ENCODE measurements around the gene CEACAM18.

Gene CEACAM18

DNA sequence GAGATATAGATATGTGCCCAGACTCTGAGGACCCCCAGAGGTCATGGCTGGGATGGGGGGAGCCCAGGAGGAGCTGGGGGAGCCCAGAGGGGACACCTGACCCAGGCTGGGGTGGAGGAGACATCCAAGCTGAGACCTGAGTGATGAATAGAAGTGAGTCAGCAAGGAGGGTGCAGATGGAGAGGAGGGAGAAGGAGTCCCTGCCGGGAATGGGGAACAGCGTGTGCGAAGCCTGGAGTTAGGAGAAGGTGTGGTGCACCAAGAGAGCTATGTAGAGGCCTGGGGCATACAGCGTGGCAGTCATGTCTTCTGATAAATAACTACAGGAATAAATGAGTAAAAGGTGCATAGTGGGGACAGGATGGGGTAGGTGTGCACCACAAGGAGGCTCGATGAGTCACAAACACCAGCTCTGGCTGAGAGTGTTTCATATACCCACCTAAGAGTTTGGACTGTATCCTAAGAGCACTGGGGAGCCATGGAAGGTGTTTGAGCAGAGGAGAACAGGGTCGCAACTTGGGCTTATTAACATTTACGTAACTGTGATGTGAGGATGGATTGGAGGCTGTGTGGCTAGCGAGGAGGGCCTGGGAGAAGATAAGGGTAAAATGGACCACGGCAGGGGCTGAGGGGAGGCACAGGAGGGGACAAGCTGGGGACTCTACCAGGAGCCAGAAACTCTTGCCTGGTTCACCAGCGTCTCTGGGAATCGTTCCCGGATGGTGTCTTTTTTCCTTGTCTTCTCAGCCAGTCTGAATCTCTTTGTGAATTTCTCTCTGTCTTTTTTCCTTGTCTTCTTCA is 1.4 kb downstream of the CEACAM18 start:
- H3K4me3 ChIP-seq (replicated peaks in 1 of 2; ENCODE audit: low read depth in 2 of 2, low read length in 2 of 2): no peak overlapping the region
- DNase-seq (ENCODE audit: low read depth in 2 of 2): no peak
- TF ChIP-seq, protein P1, sequence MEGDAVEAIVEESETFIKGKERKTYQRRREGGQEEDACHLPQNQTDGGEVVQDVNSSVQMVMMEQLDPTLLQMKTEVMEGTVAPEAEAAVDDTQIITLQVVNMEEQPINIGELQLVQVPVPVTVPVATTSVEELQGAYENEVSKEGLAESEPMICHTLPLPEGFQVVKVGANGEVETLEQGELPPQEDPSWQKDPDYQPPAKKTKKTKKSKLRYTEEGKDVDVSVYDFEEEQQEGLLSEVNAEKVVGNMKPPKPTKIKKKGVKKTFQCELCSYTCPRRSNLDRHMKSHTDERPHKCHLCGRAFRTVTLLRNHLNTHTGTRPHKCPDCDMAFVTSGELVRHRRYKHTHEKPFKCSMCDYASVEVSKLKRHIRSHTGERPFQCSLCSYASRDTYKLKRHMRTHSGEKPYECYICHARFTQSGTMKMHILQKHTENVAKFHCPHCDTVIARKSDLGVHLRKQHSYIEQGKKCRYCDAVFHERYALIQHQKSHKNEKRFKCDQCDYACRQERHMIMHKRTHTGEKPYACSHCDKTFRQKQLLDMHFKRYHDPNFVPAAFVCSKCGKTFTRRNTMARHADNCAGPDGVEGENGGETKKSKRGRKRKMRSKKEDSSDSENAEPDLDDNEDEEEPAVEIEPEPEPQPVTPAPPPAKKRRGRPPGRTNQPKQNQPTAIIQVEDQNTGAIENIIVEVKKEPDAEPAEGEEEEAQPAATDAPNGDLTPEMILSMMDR (IDR thresholded peaks at IDR 0.05; ENCODE audit: low read depth, low read length): no peak

DNA sequence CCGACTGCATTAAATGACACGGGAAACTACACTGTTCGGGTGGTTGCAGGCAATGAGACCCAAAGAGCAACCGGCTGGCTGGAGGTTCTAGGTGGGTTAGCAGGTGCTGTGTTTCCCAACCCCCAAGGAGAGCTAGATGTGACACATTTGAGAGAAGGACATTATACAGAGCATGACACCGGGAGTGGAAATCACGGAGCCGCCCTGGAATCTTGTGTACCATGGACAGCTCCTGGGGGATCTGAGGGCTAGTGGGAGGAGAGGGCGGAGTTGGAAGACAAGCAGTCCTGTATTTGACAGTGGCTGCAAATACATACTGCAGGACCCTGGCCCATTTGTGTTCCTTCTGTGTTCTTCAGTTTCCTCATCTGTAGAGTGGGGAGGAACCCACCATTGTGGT is 2.3 kb downstream of the CEACAM18 start:
- DNase-seq (ENCODE audit: low read depth in 2 of 2): peak; percentile 17 to 19
- H3K4me3 ChIP-seq (replicated peaks in 1 of 2; ENCODE audit: low read depth in 2 of 2, low read length in 2 of 2): no peak overlapping the region
- TF ChIP-seq, protein P1 (IDR thresholded peaks at IDR 0.05; ENCODE audit: low read depth, low read length): no peak

DNA sequence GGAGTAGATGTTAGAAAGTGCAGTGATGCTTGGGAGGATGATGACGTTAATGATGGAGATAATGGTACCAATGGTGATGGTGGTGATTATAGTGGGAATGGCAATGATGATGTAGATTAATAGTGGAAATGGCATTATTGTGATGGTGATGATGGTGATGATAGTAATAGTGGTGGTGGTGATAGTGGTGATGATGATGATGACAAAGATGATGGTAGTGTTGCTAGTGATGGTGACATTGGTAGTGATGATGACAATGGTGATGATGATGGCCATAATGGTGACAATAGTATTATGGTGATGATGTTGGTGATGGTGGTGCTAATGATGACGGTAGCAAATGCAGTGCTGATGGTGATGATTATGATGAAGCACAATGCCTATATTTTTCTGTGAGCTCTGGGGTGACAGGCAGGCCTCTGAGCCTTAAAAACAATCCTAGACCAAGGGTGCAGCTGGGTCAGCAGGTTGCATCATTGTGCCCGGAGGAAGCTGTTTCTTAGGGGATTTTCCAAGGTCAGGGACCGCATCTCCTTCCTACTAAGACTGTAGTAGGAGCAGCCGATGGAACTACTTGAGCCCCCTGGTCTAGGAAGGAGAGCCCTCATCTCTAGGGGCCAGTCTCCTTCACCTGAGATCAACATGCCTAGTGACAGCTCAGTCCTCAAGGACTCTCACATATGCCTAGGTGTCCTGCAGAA is 7.8 kb downstream of the CEACAM18 start:
- DNase-seq (ENCODE audit: low read depth in 2 of 2): no peak
- TF ChIP-seq, protein P1 (IDR thresholded peaks at IDR 0.05; ENCODE audit: low read depth, low read length): no peak
- H3K4me3 ChIP-seq (replicated peaks in 1 of 2; ENCODE audit: low read depth in 2 of 2, low read length in 2 of 2): no peak overlapping the region

DNA sequence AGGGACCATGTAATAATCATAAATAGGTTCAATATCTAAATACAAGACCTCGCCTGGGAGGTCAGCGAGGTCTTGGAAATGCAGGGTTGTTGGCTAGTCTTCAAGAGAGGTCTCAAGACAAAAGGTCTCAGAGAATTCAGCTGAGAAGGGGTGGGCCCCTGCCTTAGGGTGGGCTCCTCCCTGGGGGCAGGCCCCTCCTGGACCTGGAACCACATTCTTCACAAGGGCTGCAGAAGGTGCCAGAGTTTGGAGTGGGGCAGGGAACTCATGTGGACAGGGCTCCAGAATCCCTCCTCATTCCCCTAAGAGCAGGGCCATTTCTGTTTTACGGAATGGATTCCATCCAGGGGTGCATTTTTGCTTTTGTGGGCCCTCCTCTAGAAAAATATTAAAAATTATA is 10.2 kb downstream of the CEACAM18 start:
- no peak for DNase-seq (ENCODE audit: low read depth in 2 of 2)
- TF ChIP-seq, protein P1 (IDR thresholded peaks at IDR 0.05; ENCODE audit: low read depth, low read length): no peak
- no peak overlapping the region for H3K4me3 ChIP-seq (replicated peaks in 1 of 2; ENCODE audit: low read depth in 2 of 2, low read length in 2 of 2)

DNA sequence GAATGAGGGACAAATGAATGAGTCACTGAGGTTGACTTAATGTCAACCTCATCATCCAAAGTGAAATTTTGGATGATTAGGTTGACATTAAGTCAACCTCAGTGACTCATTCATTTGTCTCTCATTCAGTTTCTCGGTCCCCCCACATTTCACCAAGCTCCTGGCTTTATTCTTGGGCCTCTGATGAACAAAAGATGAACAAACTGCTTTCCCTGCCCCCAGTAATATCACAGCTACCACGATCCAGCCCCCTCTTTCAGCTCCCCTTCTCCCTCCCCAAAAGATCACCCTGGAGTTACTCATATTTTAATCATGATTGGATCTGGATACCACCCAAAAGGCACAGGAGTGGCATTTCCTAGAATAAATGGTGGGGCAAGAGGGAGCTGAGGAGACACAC is 10.8 kb downstream of the CEACAM18 start:
- H3K4me3 ChIP-seq (replicated peaks in 1 of 2; ENCODE audit: low read depth in 2 of 2, low read length in 2 of 2): no peak overlapping the region
- no peak for DNase-seq (ENCODE audit: low read depth in 2 of 2)
- TF ChIP-seq, protein P1 (IDR thresholded peaks at IDR 0.05; ENCODE audit: low read depth, low read length): no peak

DNA sequence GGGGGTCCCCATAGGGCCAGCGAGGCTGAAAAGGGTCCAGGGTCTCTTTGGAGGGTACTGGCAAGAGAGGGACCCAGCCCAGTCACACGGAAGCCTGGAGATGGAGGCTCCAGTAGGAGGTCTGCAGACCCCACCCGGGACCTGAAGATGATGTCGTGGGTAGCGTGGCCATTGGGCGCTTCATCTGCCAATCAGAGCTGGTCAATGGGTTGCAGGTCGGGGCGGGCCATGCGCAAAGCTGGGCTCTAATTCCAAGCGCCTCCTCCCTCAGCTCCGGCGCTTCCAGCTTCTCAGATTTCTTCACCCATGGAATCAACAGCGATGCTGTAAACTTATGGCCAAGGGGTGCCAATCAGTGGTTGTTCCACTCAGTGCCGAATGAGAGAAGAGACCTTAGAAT is 12.3 kb downstream of the CEACAM18 start:
- TF ChIP-seq, protein P1 (IDR thresholded peaks at IDR 0.05; ENCODE audit: low read depth, low read length): no peak
- DNase-seq (ENCODE audit: low read depth in 2 of 2): no peak
- no peak overlapping the region for H3K4me3 ChIP-seq (replicated peaks in 1 of 2; ENCODE audit: low read depth in 2 of 2, low read length in 2 of 2)

Measured in cardiac fibroblast (primary cell).